ENCODE data around the gene POLR2B. TPM values are rescaled to one million over a fixed set of nuclear protein-coding genes. Genes with fewer than 3 reads are reported as not detected.

POLR2B gene
- total and polyA plus RNA-seq, 2 donors from 2014 or later, result 30.6 to 78.2 TPM

GRCh38 chr4:57039345-57039744 is 60.6 kb downstream of the POLR2B start:
- TF ChIP-seq CTCF (IDR thresholded peaks at IDR 0.05; ENCODE audit: borderline replicate concordance, extremely low read depth, insufficient read depth), result no peak
- intact Hi-C loops (cut with DNase I), result no loop called here
- no peak overlapping the region for H3K27ac ChIP-seq (ENCODE audit: low read depth in 2 of 2, low read length in 2 of 2)
- no peak overlapping the region for H3K4me3 ChIP-seq (ENCODE audit: low read length in 3 of 3)
- peaks cover 0 to 17% (median 11%) of the 10 kb centered on the region in 3 donors for H3K4me1 ChIP-seq (ENCODE audit: control insufficient read depth in 2 of 3, insufficient read depth in 2 of 3, low read depth in 1 of 3, low read length in 3 of 3)
- no peak overlapping the region for H3K9ac ChIP-seq (ENCODE audit: low read length in 3 of 3)
- FAIRE-seq (no peak), DNase-seq (no peak)
- H3K36me3 ChIP-seq (ENCODE audit: control insufficient read depth in 2 of 3, insufficient read depth in 3 of 3, low read length in 3 of 3), result peaks cover 2 to 42% (median 9%) of the 10 kb centered on the region in 3 donors
- no peaks in the 10 kb centered on the region for H3K9me3 ChIP-seq (ENCODE audit: control insufficient read depth in 2 of 3, insufficient read depth in 1 of 3, low read length in 3 of 3)
- H3K27me3 ChIP-seq (ENCODE audit: control insufficient read depth, insufficient read depth, low read length), result no peaks in the 10 kb centered on the region

GRCh38 chr4:57040510-57040909 is 61.8 kb downstream of the POLR2B start:
- DNase-seq (no peak), FAIRE-seq (no peak)
- Histone ChIP-seq H3K4me3 (ENCODE audit: low read length in 3 of 3) (no peak overlapping the region), H3K27ac (ENCODE audit: low read depth in 2 of 2, low read length in 2 of 2) (peak overlapping the region; percentile 7 to 59), H3K9me3 (ENCODE audit: control insufficient read depth in 2 of 3, insufficient read depth in 1 of 3, low read length in 3 of 3) (no peaks in the 10 kb centered on the region), H3K9ac (ENCODE audit: low read length in 3 of 3) (peak overlapping the region in 1 of 3 donors; percentile 14), H3K27me3 (ENCODE audit: control insufficient read depth, insufficient read depth, low read length) (no peaks in the 10 kb centered on the region), H3K36me3 (ENCODE audit: control insufficient read depth in 2 of 3, insufficient read depth in 3 of 3, low read length in 3 of 3) (peaks cover 2 to 42% (median 9%) of the 10 kb centered on the region in 3 donors), H3K4me1 (ENCODE audit: control insufficient read depth in 2 of 3, insufficient read depth in 2 of 3, low read depth in 1 of 3, low read length in 3 of 3) (peaks cover 0 to 21% (median 20%) of the 10 kb centered on the region in 3 donors)
- intact Hi-C loops (cut with DNase I), result no loop called here
- TF ChIP-seq CTCF (IDR thresholded peaks at IDR 0.05; ENCODE audit: borderline replicate concordance, extremely low read depth, insufficient read depth), result no peak

GRCh38 chr4:57041020-57041419 is 62.3 kb downstream of the POLR2B start:
- H3K27ac ChIP-seq (ENCODE audit: low read depth in 2 of 2, low read length in 2 of 2), result peak overlapping the region; percentile 7 to 59
- peak overlapping the region in 1 of 3 donors; percentile 14 for H3K9ac ChIP-seq (ENCODE audit: low read length in 3 of 3)
- FAIRE-seq (no peak), DNase-seq (peak in 1 of 5 donors; percentile 59)
- peaks cover 0 to 21% (median 21%) of the 10 kb centered on the region in 3 donors for H3K4me1 ChIP-seq (ENCODE audit: control insufficient read depth in 2 of 3, insufficient read depth in 2 of 3, low read depth in 1 of 3, low read length in 3 of 3)
- peaks cover 2 to 42% (median 9%) of the 10 kb centered on the region in 3 donors for H3K36me3 ChIP-seq (ENCODE audit: control insufficient read depth in 2 of 3, insufficient read depth in 3 of 3, low read length in 3 of 3)
- TF ChIP-seq CTCF (IDR thresholded peaks at IDR 0.05; ENCODE audit: borderline replicate concordance, extremely low read depth, insufficient read depth), result no peak
- H3K9me3 ChIP-seq (ENCODE audit: control insufficient read depth in 2 of 3, insufficient read depth in 1 of 3, low read length in 3 of 3), result no peaks in the 10 kb centered on the region
- intact Hi-C loops (cut with DNase I), result no loop called here
- H3K4me3 ChIP-seq (ENCODE audit: low read length in 3 of 3), result no peak overlapping the region
- no peaks in the 10 kb centered on the region for H3K27me3 ChIP-seq (ENCODE audit: control insufficient read depth, insufficient read depth, low read length)

DNA sequence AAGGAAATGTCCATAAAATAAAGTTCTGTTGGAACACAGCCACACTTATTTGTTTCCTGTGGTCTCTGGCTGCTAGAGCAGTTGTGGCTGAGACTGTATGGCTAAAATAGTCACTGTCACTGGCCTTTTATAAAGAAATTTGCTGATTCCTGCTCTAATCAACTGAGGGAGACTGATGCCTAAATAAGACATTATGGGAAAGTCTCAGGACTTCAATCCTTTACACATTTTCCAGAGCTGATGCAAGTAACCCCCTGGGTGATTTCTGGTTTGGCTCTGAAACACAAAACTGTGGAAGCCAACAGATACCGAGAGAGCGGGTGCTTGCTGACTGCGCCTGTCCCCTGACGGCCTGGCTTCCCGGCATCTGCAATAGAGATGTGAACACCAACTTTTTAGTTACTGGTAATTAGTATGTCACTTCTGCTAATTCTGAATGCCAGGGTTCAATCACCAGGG is 64.0 kb downstream of the POLR2B start:
- H3K9ac ChIP-seq (ENCODE audit: low read length in 3 of 3), result peak overlapping the region in 1 of 3 donors; percentile 49

More for the DNA sequence above, 64.0 kb downstream of the POLR2B start:
- Histone ChIP-seq H3K4me3 (ENCODE audit: low read length in 3 of 3) (no peak overlapping the region), H3K4me1 (ENCODE audit: control insufficient read depth in 2 of 3, insufficient read depth in 2 of 3, low read depth in 1 of 3, low read length in 3 of 3) (peaks cover 0 to 26% (median 24%) of the 10 kb centered on the region in 3 donors), H3K9me3 (ENCODE audit: control insufficient read depth in 2 of 3, insufficient read depth in 1 of 3, low read length in 3 of 3) (no peaks in the 10 kb centered on the region), H3K27ac (ENCODE audit: low read depth in 2 of 2, low read length in 2 of 2) (peak overlapping the region; percentile 61 to 69), H3K36me3 (ENCODE audit: control insufficient read depth in 2 of 3, insufficient read depth in 3 of 3, low read length in 3 of 3) (peaks cover 2 to 29% (median 6%) of the 10 kb centered on the region in 3 donors), H3K27me3 (ENCODE audit: control insufficient read depth, insufficient read depth, low read length) (no peaks in the 10 kb centered on the region)
- intact Hi-C loops (cut with DNase I), result no loop called here
- FAIRE-seq (no peak), DNase-seq (peak in 2 of 5 donors; percentile 45 to 91)
- TF ChIP-seq CTCF (IDR thresholded peaks at IDR 0.05; ENCODE audit: borderline replicate concordance, extremely low read depth, insufficient read depth), result no peak
